NCI-H128 (cell line): ENCODE data around the gene GPC5.

Source experiments
- DNase-seq: peaks from one replicate; lab custom pipeline; 2025; ENCODE audit not compliant: unreplicated experiment; lab: John Stamatoyannopoulos, UW

The GPC5 gene

GRCh38 chr13:91534996-91535395 is 136.6 kb downstream of the GPC5 start:
- no peak for DNase-seq

- no peak for DNase-seq
These were observed 139.0 kb downstream of the GPC5 start for GRCh38 chr13:91537376-91537775.

DNA sequence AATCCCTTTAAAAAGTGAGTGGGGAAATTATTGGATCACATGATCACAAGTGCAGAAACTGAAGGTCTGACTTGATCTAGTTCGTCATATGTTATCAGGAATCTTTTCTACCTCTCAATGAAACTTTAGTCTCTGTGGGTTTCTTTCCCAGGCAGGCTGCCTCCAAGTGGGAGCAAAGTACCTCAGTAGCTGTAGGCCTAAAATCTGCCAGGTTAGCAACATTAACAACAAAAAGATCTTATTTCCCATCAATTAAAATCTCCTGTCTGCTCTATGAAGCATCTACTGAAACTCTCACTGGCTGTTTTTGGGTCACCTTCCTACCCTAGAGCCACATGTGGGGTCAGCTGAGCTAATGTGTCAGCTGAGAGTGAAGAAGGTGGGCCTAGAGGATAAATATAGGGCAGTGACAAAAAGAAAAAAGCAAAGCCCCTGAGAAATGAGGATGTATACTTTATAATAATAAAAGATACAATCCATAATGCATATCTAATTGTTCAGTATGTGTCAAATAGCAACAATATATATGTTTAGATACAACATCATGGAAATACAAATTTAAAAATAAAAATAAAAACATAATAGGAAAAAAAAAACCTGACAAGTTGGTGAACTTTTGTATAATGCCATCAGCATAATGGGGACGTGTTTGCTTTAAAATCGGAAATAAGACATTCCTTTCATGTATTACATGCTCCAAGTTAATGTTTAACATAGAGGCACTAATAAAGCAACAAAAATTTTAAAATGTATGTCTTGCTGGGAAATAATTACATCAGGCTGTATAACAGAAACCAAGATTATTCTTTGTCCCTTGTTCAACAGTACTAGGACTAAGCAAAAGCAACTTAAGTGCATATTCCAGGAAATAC is 141.1 kb downstream of the GPC5 start:
- no peak for DNase-seq

DNA sequence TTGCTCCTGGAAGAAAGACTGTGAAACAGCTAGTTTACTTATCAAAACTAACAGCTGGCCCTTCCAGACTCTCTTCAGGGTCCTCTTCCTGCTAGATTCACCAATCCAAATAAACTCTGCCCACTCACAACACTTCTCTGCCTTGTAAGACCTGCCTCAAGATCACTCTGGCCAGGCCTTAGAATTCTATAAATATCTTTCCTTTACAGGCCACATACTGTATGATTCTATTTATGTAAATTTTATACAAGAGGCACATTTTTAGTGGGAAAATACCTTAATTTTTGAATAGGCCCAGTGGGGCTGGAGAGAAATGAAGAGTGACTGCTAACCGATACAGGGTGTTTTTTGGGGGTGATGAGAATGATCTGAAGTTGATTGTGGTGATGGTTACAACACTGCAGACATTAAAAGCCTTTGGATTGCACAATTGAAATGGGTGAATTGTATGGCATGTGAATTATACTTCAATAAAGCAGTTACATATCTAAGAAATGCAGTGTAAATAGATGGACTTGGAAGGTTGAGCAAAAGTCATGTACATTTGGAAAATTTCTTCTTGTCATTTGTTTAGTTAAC is 141.8 kb downstream of the GPC5 start:
- no peak for DNase-seq

- no peak for DNase-seq
These were observed 146.3 kb downstream of the GPC5 start for GRCh38 chr13:91544723-91545122.

GRCh38 chr13:91546900-91547299 is 148.5 kb downstream of the GPC5 start:
- no peak for DNase-seq

DNA sequence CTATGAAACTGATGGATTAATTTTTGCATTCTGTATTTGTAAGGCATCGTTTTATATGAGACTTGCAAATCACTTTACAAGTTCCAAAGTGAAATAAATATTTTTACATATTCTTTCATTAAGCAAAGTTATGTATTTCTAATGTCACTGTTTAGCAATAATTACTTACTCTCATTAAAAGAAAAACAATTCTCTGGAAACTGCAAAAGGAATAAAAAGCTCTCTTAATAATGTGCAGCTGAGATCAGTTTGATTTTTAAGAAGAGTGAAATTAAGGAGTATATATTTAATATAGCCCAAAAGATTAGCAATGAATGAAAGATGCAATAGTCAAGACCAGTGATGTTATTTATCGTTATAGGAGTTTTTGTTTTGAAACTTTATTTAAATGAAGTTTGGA is 155.2 kb downstream of the GPC5 start:
- DNase-seq: no peak

- DNase-seq: no peak
These were observed 155.7 kb downstream of the GPC5 start for GRCh38 chr13:91554101-91554500.

GRCh38 chr13:91557328-91558090 is 159.1 kb downstream of the GPC5 start:
- DNase-seq: no peak

DNA sequence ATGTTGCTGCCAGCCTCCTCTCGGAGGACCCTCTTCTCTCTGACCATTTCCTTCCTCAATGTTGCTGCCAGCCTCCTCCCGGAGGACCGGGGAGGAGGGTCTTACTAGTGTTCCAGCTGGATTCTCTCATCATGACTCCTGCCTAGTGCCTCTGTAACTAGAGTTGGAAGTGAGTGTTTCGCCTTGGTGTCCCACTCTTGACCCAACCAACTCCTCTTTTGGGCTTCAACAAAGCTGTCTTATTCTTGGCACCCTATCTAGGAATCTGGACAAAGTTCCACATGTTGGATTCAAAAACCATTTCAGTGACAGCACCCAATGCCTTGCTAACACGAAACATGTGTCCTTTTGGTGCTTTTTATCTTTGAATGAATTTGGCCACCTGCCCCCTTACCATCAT is 165.4 kb downstream of the GPC5 start:
- DNase-seq: no peak

DNA sequence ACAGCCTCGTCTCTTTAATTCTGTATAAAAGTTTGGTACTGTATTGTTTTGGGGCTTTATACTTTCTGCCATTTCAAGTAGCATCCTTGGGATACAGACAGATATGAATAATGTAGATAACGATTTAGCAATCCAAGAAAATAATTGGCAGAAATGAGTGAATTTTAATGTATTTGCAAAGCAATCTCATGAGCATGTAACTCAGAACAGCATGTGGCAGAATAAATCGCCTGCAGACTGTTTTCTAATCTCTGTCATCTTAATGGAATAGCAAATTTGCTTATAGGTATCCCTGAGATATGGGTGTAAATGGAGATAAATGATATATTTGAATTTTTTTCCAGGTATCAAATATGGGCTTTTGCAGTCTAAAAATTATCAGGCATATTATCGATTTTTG is 166.0 kb downstream of the GPC5 start:
- DNase-seq: no peak

GRCh38 chr13:91565296-91565695 is 166.9 kb downstream of the GPC5 start:
- no peak for DNase-seq

DNA sequence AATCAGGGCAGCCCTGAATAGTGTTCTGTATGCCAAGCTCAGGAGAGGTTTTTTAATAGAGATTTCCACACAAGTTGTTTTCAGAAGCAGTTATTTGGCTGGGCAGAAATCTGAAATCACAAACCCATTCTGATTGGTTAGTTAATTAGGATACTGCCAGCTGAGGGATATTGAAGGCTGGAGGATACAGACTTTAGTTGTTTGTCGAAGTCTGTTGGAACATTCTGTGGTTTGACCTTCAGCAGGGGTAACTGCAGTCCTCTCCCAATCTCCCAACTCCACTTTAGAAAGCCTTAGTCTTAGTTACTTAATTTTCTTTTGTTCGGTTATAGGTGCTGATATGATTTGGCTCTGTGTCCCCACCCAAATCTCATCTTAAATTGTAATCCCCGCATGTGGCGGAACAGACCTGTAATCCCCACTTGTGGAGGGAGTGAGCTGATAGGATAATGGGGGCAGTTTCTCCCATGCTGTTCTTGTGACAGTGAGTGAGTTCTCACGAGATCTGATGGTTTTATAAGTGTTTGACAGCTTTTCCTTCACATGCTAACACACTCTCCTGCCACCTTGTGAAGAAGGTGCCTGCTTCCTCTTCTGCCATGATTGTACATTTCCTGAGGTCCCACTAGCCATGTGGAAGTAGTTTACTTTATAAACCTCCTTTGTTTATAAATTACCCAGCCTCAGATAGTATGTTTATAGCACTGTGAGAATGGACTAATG is 169.2 kb downstream of the GPC5 start:
- no peak for DNase-seq

DNA sequence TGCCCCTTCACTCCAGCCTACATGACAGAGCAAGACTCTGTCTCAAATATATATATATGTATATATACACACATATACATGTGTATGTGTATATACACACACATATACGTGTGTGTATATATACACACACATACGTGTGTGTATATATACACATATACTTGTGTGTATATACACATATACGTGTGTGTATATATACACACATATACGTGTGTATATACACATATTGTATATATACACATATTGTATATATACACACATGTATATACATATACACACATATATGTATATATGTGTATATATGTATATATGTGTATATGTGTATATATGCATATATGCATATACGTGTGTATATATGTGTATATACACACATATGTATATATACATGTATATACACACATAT is 173.3 kb downstream of the GPC5 start:
- DNase-seq: no peak

GRCh38 chr13:91572439-91572838 is 174.0 kb downstream of the GPC5 start:
- DNase-seq: no peak

DNA sequence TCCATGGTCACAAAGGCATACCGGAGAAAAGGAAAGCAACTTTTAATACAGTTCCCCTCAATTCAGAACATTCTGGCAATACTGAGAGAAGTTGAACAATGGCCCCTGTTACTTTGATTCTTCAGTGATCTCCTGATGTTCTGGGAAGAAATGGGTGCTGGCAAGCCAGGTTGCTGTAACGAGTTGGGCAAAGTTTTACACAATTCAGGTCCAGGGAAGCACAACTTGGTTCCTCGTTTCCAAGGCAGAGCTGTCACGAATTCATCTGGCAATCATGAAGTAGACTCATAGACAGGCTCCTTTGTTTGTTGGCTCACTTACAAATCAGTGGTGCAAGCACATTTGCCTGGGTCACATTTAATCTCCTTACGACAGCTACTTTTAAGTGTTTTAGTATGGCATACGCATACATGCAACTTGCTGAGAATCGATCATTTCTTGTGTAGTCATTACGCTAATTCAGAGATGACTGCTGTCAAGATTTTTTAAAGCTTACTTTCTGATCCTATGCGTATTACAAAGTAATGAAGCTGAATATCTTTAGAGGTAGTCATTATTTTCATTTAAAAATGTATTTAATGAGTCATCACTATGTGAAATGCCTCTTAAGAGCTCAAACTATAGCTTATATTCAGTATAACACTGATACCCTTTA is 174.7 kb downstream of the GPC5 start:
- DNase-seq: no peak

- no peak for DNase-seq
These were observed 176.3 kb downstream of the GPC5 start for GRCh38 chr13:91574766-91575165.

GRCh38 chr13:91576590-91576989 is 178.2 kb downstream of the GPC5 start:
- no peak for DNase-seq

DNA sequence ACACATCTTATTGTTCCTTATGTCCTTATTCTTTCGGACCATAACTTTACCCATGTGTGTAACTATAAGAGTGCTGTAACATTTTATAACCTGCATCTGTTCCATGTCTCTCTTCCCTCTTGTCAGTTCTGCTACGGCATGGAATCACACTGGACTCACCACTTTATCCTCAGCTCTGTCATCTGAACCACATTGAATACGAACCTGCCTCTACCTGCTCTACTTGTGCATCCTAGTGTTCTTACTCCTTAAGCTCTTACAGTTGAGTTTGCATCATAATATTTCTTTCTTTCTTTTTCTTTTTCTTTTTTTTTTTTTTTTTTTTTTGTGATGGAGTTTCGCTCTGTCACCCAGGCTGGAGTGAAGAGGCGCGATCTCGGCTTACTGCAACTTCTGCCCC is 180.9 kb downstream of the GPC5 start:
- no peak for DNase-seq

DNA sequence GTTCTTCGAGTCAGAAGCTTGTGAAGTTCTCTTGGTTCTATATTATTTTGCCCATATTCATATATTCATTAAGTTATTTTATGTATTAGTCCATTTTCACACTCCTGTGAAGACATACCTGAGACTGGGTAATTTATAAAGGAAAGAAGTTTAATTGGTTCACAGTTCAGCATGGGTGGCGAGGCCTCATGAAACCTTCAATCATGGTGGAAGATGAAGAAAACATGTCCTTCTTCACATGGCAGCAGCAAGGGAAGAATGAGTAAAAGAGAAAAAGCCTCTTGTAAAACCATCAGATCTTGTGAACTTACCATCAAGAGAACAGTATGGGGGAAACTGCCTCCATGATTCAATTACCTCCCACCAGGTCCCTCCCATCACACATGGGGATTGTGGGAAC is 182.3 kb downstream of the GPC5 start:
- no peak for DNase-seq

DNA sequence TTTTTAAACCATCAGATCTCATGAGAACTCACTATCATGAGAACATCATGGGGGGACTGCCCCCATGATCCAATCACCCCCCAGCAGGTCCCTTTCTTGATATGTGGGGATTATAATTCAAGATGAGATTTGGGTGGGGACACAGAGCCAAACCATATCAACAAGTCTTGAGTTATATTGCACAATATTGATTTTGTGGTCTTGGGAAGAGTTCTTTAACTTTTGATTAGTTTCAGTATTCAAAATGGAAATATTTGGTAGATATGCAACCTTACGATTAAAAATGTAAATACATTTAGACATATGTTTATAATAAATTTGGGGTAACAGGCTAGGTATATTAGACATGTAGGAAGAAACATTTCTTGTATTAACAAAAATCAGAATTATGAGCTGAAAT is 188.2 kb downstream of the GPC5 start:
- DNase-seq: no peak
